LNCAP (cell line): ENCODE measurements around the gene EPHA2.

ENCODE experiments used
- TF ChIP-seq, protein P1 (sequence below): fragments of 450-650 bp; IDR thresholded peaks from 2 replicates; pipeline ENCODE4 v1.5.1; 2017; ENCODE audit warnings: mild to moderate bottlenecking

Gene EPHA2

DNA sequence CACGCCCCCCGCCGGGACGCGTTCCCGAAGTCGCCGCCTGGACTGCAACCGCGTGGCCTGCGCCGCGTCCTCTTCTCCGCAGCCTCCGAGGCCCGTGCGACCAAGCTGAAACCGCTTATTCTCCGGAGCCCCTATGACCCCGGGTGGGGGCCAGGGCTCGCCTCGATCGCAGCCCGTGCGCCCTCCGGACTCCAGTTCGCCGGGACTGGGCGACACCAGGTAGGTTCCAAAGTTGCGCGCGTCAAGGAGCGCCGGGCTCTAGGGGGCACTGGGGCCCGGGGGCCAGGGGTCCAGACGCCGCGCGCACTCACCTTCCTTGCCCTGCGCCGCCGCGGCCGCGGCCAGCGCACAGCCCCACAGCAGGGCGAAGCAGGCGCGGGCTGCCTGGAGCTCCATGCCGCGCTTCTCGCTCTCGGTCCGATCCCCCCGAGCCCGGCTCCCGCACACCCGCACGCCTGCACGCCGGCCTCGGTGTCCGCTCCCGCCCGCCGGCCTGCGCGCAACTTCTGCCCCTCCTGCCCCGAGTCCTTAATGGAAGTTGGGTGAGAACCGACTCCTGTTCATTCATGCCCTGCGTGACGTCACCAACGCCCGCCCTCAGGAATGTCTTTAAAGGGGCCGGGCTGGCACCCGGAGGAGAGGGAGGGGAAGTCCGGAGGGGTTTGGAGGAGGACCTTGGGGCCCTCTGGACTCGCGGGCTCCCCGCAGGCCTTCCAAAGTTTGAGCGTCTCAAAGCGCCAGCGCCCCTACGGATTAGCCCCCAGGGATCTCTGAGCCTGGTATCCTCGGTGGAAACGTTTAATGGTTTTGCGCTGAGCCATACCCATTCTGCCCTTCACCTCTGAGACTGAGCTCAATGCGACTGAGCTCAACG, at the start of gene EPHA2:
EPHA2 (minus strand) TSS at position 533 of the 874 bp plus-strand sequence; CDS start at position 396, 137 bp downstream.
- TF ChIP-seq, protein P1, sequence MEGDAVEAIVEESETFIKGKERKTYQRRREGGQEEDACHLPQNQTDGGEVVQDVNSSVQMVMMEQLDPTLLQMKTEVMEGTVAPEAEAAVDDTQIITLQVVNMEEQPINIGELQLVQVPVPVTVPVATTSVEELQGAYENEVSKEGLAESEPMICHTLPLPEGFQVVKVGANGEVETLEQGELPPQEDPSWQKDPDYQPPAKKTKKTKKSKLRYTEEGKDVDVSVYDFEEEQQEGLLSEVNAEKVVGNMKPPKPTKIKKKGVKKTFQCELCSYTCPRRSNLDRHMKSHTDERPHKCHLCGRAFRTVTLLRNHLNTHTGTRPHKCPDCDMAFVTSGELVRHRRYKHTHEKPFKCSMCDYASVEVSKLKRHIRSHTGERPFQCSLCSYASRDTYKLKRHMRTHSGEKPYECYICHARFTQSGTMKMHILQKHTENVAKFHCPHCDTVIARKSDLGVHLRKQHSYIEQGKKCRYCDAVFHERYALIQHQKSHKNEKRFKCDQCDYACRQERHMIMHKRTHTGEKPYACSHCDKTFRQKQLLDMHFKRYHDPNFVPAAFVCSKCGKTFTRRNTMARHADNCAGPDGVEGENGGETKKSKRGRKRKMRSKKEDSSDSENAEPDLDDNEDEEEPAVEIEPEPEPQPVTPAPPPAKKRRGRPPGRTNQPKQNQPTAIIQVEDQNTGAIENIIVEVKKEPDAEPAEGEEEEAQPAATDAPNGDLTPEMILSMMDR, result no peak

DNA sequence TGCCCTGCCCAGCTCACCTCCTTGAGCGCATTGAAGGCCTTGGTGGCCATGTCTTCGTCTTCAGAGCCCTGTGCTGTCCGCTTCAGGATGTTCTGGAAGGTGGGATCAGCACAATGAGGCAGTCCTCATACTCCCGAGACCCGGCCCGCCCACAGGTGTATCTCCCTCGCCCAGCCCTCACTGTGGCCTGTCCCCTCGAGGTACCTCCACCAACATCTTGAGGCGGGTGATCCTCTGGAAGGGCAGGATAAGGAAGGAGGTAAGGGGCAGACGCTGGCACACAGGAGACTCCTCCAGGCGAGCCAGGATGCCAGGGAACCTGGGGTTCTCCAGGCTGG, 49.4 kb upstream of the EPHA2 start:
- TF ChIP-seq, protein P1, result no peak

DNA sequence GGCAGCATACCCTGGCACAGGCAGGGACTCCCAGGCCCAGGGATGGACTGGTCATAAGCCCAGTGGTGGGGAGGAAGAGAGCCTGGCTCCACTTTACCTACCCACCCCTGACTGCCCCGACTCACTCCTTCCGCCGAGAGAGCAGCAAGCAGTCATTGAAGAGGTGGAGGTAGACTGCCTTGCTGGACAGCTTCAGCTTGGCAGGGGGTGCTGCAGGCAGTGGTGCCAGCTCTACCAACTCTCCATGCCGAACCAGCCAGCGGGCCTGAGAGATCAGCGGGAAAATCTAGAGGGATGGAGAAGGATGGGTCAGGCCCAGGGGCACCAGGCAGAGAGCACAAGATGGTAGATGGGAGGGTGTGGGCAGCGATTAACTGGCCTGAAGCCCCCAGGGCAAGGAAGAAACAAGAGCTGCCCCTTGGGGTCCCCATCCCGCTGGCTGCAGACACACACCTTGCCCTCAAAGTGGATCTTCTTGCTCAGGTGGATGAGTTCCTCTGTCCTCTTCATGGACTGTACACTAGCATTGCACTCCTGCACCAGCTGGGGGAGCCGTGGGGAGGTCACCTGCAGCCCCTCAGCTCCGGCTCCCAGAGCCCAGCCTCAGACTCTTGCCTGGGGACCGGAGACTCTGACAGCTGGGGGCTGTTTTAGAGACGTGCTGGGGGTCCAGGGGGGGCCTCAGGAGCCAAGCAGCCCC, 48.9 kb upstream of the EPHA2 start:
- TF ChIP-seq, protein P1, result peak; percentile 22; the same call in 1 of the 2 replicates

DNA sequence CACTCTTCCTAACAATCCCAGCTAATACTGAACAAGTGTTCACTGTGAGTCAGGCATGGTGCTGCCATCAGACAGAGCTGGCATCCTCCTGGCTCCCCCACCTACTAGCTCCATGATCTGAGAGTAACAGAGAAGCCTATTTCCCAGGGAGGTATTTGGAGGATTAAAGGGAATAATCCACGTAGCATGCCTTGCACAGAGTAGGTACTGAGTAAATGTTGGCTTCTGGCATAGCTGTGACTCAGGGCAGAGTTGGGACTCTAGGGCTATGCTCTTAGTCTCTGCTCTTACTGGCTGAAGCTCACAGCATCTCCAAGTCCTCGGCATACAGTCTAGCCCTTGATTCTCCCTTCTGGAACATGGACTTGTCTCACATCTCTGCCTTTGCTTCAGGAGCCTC, 48.3 kb upstream of the EPHA2 start:
- TF ChIP-seq, protein P1, result no peak

DNA sequence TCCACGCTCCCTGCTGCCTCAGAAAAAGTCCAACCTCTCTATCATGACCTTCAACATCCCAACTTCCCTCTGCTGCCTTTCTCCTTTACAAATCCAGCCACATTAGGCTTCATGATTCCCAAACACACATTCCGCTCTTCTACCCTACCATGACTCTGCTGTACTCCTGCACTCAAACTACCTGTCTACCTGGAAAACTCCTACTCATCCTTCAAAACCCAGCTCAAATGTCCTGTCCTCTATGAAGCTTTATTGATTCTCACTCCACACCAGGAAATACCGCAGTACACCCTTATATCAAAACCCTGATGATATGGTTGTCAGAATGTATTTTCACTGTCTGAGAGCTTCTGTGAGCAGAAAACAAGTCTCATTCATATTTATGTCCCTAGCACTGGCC, 47.7 kb upstream of the EPHA2 start:
- TF ChIP-seq, protein P1, result no peak

DNA sequence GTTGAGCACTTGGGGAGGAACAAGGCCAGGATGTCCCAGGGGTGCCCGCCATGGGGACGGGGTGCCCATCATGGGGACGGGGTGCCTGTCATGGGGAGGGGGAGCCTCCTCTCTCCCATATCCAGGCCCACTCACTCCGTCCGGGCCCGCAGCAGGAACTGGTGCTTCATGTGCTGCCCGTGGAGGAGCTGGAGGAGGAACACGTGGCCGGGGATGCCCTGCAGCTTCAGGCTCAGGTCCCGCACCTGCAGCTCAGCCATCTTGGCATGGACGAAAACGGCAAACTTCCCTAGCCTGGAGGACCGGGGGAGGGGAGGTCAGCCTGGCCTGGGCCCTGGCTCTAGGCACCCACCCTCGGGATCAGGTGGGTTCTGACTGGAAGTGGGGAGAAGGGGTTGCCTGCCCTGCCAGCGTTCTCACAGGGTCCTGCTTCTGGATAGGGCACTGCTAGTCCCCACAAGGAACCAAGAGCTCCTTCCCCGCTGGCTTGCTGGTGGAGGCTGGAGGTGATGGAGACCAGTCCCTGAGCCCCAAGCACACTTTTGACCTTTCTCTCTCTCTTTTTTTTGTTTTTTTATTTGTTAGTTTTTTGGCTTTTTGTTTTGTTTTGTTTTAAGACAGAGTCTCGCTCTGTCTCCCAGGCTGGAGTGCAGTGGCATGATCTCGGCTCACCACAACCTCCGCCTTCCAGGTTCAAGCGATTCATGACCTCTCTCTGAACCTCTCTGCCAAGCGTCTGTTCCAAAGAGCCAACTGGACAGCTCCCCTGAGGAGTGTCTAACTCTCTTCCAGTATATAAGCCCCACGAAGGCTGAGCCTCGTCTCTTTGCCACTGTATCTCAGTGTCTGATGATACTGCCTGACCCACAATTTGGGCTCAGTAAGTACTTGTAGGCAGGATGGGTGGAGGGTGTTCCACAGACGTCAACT, 46.7 kb upstream of the EPHA2 start:
- TF ChIP-seq, protein P1, result no peak

DNA sequence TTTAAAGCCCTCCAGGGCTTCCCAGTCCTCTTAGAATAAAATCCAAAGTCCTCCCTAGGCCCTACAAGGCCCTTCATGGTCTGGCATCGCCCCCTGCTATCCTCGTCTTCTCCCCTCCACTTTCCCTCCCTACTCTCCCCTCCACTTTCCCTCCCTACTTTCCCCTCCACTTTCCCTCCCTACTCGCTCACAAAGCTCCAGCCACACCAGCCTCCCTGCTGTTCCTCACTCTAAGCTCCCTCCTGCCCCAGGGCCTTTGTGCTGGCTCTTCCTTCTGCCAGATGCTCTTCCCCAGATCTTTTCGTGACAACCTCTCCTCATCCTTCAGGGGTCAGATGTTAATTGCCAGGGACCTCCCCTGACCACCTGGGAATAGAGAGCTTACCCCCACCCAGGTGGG, 43.8 kb upstream of the EPHA2 start:
- TF ChIP-seq, protein P1, result no peak
